ENCODE data around the gene GATD1.

GATD1 gene

GRCh38 chr11:777288-778255 lies at the start of gene GATD1:
Gene GATD1, minus strand, starts transcription at chr11:777487. Its CDS starts 25 bp downstream, at chr11:777462.
- DNase-seq: peak; percentile 96 to 97

GRCh38 chr11:826836-827145 lies 49.5 kb upstream of the GATD1 start:
- no peak for DNase-seq

GRCh38 chr11:826227-826621 lies 48.9 kb upstream of the GATD1 start:
- no peak for DNase-seq

- no peak for DNase-seq
Observed at GRCh38 chr11:825366-826226, 48.3 kb upstream of the GATD1 start.

- no peak for DNase-seq
Observed at GRCh38 chr11:824942-825341, 47.7 kb upstream of the GATD1 start.

- DNase-seq: no peak
Observed at GRCh38 chr11:824292-824880, 47.1 kb upstream of the GATD1 start.

GRCh38 chr11:823441-824291 lies 46.4 kb upstream of the GATD1 start:
- no peak for DNase-seq

- no peak for DNase-seq
Observed at GRCh38 chr11:821512-822371, 44.5 kb upstream of the GATD1 start.

GRCh38 chr11:820655-821511 lies 43.6 kb upstream of the GATD1 start:
- DNase-seq: no peak

- DNase-seq: peak; percentile 94 to 95
Observed at GRCh38 chr11:819943-820649, 42.8 kb upstream of the GATD1 start.

GRCh38 chr11:819129-819931 lies 42.0 kb upstream of the GATD1 start:
- peak; percentile 89 to 94 for DNase-seq

- DNase-seq: no peak
Observed at GRCh38 chr11:818396-819128, 41.3 kb upstream of the GATD1 start, which contains the start of gene PNPLA2. Gene PNPLA2, plus strand, starts transcription at chr11:818914. Its CDS starts 805 bp downstream, at chr11:819719.

GRCh38 chr11:816433-816779 lies 39.1 kb upstream of the GATD1 start:
- DNase-seq: no peak

GRCh38 chr11:815675-816432 lies 38.6 kb upstream of the GATD1 start:
- DNase-seq: no peak

- no peak for DNase-seq
Observed at GRCh38 chr11:813456-814096, 36.3 kb upstream of the GATD1 start.

GRCh38 chr11:813072-813455 lies 35.8 kb upstream of the GATD1 start:
- no peak for DNase-seq

GRCh38 chr11:812390-812789 lies 35.1 kb upstream of the GATD1 start:
- no peak for DNase-seq
